Measurements from ENCODE around the gene PUDP. TPM values are rescaled to one million over a fixed set of nuclear protein-coding genes. Genes with fewer than 3 reads are reported as not detected.
"Not testable (repeated sequence)": the region's sequence is repeated elsewhere in the genome, so short reads cannot be mapped to it uniquely, and the experiment has no call there.

Gene PUDP
- total and polyA plus RNA-seq, 3 donors from 2014 or later = 8.8 to 15.5 (median 10.2) TPM

- H3K4me1 ChIP-seq = no peaks in the 10 kb centered on the region
- intact Hi-C loops (cut with DNase I; ENCODE audit: low total_unique reads) = no loop called here
- no peak overlapping the region for H3K4me3 ChIP-seq
- DNase-seq = no peak
- TF ChIP-seq, protein P1, sequence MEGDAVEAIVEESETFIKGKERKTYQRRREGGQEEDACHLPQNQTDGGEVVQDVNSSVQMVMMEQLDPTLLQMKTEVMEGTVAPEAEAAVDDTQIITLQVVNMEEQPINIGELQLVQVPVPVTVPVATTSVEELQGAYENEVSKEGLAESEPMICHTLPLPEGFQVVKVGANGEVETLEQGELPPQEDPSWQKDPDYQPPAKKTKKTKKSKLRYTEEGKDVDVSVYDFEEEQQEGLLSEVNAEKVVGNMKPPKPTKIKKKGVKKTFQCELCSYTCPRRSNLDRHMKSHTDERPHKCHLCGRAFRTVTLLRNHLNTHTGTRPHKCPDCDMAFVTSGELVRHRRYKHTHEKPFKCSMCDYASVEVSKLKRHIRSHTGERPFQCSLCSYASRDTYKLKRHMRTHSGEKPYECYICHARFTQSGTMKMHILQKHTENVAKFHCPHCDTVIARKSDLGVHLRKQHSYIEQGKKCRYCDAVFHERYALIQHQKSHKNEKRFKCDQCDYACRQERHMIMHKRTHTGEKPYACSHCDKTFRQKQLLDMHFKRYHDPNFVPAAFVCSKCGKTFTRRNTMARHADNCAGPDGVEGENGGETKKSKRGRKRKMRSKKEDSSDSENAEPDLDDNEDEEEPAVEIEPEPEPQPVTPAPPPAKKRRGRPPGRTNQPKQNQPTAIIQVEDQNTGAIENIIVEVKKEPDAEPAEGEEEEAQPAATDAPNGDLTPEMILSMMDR (IDR thresholded peaks at IDR 0.05) = no peak
- TF ChIP-seq POLR2A (IDR thresholded peaks at IDR 0.05) = no peak
- H3K27ac ChIP-seq = no peak overlapping the region
- no peaks in the 10 kb centered on the region for H3K27me3 ChIP-seq
- no peaks in the 10 kb centered on the region for H3K9me3 ChIP-seq
- 84 to 85% methylated on average over 2 of the region's 2 CpGs for WGBS, 2 donors
- H3K36me3 ChIP-seq (ENCODE audit: low read depth, missing control alignments) = no peaks in the 10 kb centered on the region
Observed at GRCh38 chrX:7025471-7025870, 122.5 kb downstream of the PUDP start.

- no peaks in the 10 kb centered on the region for H3K36me3 ChIP-seq (ENCODE audit: low read depth, missing control alignments)
- intact Hi-C loops (cut with DNase I; ENCODE audit: low total_unique reads) = no loop called here
- H3K9me3 ChIP-seq = no peaks in the 10 kb centered on the region
- H3K27ac ChIP-seq = no peak overlapping the region
- H3K4me3 ChIP-seq = no peak overlapping the region
- 91 to 94% methylated on average over 5 of the region's 7 CpGs for WGBS, 2 donors
- no peaks in the 10 kb centered on the region for H3K27me3 ChIP-seq
- DNase-seq = no peak
- no peaks in the 10 kb centered on the region for H3K4me1 ChIP-seq
- no peak for TF ChIP-seq POLR2A (IDR thresholded peaks at IDR 0.05)
- TF ChIP-seq, protein P1 (IDR thresholded peaks at IDR 0.05) = no peak
Observed at GRCh38 chrX:7024850-7025249, 123.1 kb downstream of the PUDP start.

DNA sequence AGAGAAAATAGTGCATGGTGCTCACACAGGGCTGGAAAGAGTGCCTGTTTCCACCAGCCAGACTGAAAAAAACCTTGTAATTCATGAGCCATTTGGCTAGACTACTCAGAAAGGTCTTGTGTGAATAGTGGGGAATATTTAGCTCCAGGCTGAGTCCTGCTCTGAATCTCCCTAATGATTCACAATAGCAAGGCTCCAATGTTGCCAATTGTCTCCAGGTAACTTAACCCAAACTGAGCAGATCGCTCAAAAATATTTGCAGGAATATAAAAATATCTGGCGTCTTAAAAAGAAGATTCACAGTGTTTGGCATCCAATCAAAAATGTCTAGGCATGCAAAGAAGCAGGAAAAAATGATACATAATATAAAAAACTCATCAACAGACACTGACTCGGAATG, 125.0 kb downstream of the PUDP start:
- H3K4me1 ChIP-seq; DNase-seq; H3K27me3 ChIP-seq; H3K36me3 ChIP-seq (ENCODE audit: low read depth, missing control alignments); H3K4me3 ChIP-seq; H3K27ac ChIP-seq; H3K9me3 ChIP-seq; intact Hi-C loops (cut with DNase I; ENCODE audit: low total_unique reads): not testable (repeated sequence)
- WGBS, 2 donors = 77 to 84% methylated on average over 3 of the region's 3 CpGs

GRCh38 chrX:7021991-7022390, 126.0 kb downstream of the PUDP start:
- 97 to 100% methylated on average over 4 of the region's 4 CpGs for WGBS, 2 donors
- TF ChIP-seq, protein P1 (IDR thresholded peaks at IDR 0.05) = no peak
- no peak for TF ChIP-seq POLR2A (IDR thresholded peaks at IDR 0.05)
- H3K36me3 ChIP-seq (ENCODE audit: low read depth, missing control alignments) = no peaks in the 10 kb centered on the region
- H3K4me1 ChIP-seq = no peaks in the 10 kb centered on the region
- no peak overlapping the region for H3K4me3 ChIP-seq
- intact Hi-C loops (cut with DNase I; ENCODE audit: low total_unique reads) = no loop called here
- DNase-seq = no peak
- no peak overlapping the region for H3K27ac ChIP-seq
- no peaks in the 10 kb centered on the region for H3K27me3 ChIP-seq
- H3K9me3 ChIP-seq = no peaks in the 10 kb centered on the region

- H3K9me3 ChIP-seq = no peaks in the 10 kb centered on the region
- no peak overlapping the region for H3K4me3 ChIP-seq
- intact Hi-C loops (cut with DNase I; ENCODE audit: low total_unique reads) = no loop called here
- no peaks in the 10 kb centered on the region for H3K27me3 ChIP-seq
- TF ChIP-seq, protein P1 (IDR thresholded peaks at IDR 0.05) = no peak
- no peak for TF ChIP-seq POLR2A (IDR thresholded peaks at IDR 0.05)
- H3K36me3 ChIP-seq (ENCODE audit: low read depth, missing control alignments) = no peaks in the 10 kb centered on the region
- WGBS, 2 donors = 86 to 97% methylated on average over 3 of the region's 3 CpGs
- no peaks in the 10 kb centered on the region for H3K4me1 ChIP-seq
- H3K27ac ChIP-seq = no peak overlapping the region
- no peak for DNase-seq
Observed at GRCh38 chrX:7019555-7019954, 128.4 kb downstream of the PUDP start.

GRCh38 chrX:7012262-7012834, 135.6 kb downstream of the PUDP start:
- H3K4me3 ChIP-seq; H3K9me3 ChIP-seq; H3K36me3 ChIP-seq (ENCODE audit: low read depth, missing control alignments); H3K27me3 ChIP-seq; intact Hi-C loops (cut with DNase I; ENCODE audit: low total_unique reads); H3K27ac ChIP-seq; H3K4me1 ChIP-seq; DNase-seq: not testable (repeated sequence)
- WGBS, 2 donors = 83 to 86% methylated on average over 4 to 7 of the region's 8 CpGs

DNA sequence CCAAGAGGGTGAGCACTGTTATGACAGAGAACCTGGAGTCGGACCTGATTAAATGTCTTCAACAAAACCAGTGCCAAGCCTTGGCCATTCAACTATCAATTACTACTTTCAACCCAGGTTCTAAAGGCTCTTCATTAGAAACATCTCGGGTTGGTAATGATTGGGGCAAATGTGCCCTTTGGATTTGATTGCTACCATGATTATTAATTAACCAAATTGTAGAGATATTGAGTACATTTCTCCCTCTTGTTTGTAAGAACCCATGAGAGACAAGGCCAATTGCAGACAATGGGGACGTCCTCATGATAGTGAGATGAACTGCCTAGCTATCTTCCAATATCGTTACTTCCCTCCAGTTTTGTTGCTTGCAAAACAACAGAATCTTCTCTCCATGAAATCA, 137.1 kb downstream of the PUDP start:
- H3K4me1 ChIP-seq; H3K9me3 ChIP-seq; intact Hi-C loops (cut with DNase I; ENCODE audit: low total_unique reads); H3K27me3 ChIP-seq; H3K4me3 ChIP-seq; H3K36me3 ChIP-seq (ENCODE audit: low read depth, missing control alignments); H3K27ac ChIP-seq; DNase-seq: not testable (repeated sequence)
- WGBS, 2 donors = 86 to 87% methylated on average over 4 of the region's 4 CpGs

DNA sequence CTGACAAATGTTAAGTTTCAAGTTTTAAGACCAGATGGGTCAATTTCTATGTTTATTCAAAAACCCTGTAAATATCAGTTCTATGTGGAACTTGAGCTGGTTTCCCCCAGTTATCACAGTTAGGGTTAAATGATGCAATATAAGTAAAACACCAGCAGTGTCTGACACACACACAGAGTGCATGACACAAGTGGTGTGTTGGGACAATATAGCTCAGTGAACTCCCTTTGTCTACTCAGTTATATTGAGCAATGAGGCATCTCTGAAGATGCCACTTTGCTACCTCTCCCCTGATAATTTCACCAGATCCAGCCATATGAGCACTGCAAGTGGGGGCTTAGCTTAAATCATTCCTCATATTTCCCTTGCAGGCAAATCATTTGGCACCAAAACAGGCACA, 140.6 kb downstream of the PUDP start:
- H3K4me3 ChIP-seq; intact Hi-C loops (cut with DNase I; ENCODE audit: low total_unique reads); H3K36me3 ChIP-seq (ENCODE audit: low read depth, missing control alignments); H3K9me3 ChIP-seq; H3K27me3 ChIP-seq; DNase-seq; H3K4me1 ChIP-seq; H3K27ac ChIP-seq: not testable (repeated sequence)

Measured in testis (tissue), 3 donors.